Peyer's patch (tissue), 4 donors: ENCODE data around the gene OR9Q2.

Experiments
- CTCF ChIP-seq, 6 experiments: fragments of 450-650 bp in 4 of 6; fragments of 200-600 bp in 2 of 6; sonication (generic) in 1 of 6; IDR thresholded peaks; one replicate each; pipeline ENCODE4 v1.5.1; 2017 to 2019; ENCODE audit warnings: antibody characterized with exemption in 6 of 6, mild to moderate bottlenecking in 3 of 6, moderate library complexity in 1 of 6
- POLR2A ChIP-seq, 2 donors: fragments of 450-650 bp; IDR thresholded peaks; one replicate each; pipeline ENCODE4 v1.5.1; 2017; ENCODE audit warnings: antibody characterized with exemption in 2 of 2, mild to moderate bottlenecking in 2 of 2, moderate library complexity in 2 of 2

GRCh38 chr11:58164389-58164788, 24.5 kb upstream of the OR9Q2 start:
- no peak for TF ChIP-seq CTCF (IDR thresholded peaks at IDR 0.05)
- TF ChIP-seq POLR2A (IDR thresholded peaks at IDR 0.05) = no peak
